Mucosa of rectum (tissue), 2 donors: ENCODE measurements around the gene CEP350.

Source experiments
- H3K27ac ChIP-seq, 2 donors: one replicate each; pipeline ENCODE4 v1.7.0; 2013; ENCODE audit warnings: inconsistent platforms in 2 of 2, low read depth in 2 of 2, low read length in 2 of 2
- H3K27me3 ChIP-seq, 2 donors: one replicate each; pipeline ENCODE4 v1.7.0; 2013; ENCODE audit warnings: low read length in 2 of 2; ENCODE audit not compliant: control insufficient read depth in 2 of 2, insufficient read depth in 2 of 2
- H3K36me3 ChIP-seq, 2 donors: one replicate each; pipeline ENCODE4 v1.7.0; 2013; ENCODE audit warnings: low read length in 2 of 2; ENCODE audit not compliant: control insufficient read depth in 2 of 2, insufficient read depth in 2 of 2
- H3K4me1 ChIP-seq, 2 donors: one replicate each; pipeline ENCODE4 v1.7.0; 2013; ENCODE audit warnings: low read length in 2 of 2, mild to moderate bottlenecking in 1 of 2; ENCODE audit not compliant: control insufficient read depth in 2 of 2, insufficient read depth in 2 of 2
- H3K4me3 ChIP-seq, 2 donors: one replicate each; pipeline ENCODE4 v1.7.0; 2013; ENCODE audit warnings: low read length in 2 of 2
- H3K9ac ChIP-seq, 2 donors: one replicate each; pipeline ENCODE4 v1.7.0; 2013; ENCODE audit warnings: low read length in 2 of 2, low read depth in 1 of 2, mild to moderate bottlenecking in 1 of 2
- H3K9me3 ChIP-seq, 2 donors: one replicate each; pipeline ENCODE4 v1.7.0; 2013; ENCODE audit warnings: low read length in 2 of 2; ENCODE audit not compliant: control insufficient read depth in 2 of 2
- donor health status: healthy.
- donor health status: Normal muscosa, but diverticular disease.

CEP350 gene

DNA sequence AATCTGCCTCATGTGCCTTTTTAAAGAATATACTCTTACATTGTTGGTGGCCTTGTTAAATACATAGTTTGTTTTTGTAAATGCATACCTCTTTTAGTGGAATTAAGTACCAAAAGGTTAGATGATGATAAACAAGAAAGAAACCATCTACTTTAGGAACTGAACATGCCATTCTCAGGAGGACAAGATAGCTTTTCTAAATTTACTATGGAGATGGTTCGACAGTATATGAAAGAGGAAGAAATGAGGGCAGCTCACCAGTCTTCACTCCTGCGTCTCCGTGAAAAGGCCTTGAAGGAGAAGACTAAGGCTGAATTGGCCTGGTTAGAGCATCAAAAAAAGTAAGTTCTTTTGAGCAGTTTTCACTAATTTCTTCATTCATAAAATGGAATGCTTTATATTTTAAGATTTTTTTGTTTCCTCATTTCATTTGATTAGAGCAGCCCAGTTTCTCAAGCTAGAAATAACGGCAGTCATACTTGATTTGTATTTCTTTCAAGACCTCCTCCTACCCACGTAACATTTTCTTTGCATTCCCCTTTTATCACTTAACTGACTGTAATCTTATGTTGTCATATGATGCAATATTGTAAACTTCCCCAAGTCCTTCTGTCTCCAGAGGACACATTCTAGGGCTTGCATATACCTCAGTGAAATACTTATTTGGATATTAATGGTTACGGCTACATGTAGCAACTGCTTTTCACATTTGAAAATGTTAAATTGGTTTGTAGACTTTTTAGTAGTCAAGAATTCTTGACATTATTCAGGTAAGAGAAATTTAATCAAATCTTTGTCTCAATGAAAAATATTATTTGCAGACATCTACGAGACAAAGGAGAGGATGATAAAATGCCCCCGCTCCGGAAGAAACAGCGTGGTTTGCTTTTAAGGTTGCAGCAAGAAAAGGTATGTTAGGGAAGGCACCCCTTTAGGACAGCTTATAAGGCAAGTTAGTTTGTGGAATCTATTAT, 99.3 kb downstream of the CEP350 start:
- Histone ChIP-seq H3K27ac (no peak overlapping the region), H3K9me3 (no peaks in the 10 kb centered on the region), H3K9ac (no peak overlapping the region), H3K27me3 (no peaks in the 10 kb centered on the region), H3K4me1 (no peaks in the 10 kb centered on the region), H3K4me3 (no peak overlapping the region), H3K36me3 (peaks cover 33 to 44% of the 10 kb centered on the region in 2 donors)

DNA sequence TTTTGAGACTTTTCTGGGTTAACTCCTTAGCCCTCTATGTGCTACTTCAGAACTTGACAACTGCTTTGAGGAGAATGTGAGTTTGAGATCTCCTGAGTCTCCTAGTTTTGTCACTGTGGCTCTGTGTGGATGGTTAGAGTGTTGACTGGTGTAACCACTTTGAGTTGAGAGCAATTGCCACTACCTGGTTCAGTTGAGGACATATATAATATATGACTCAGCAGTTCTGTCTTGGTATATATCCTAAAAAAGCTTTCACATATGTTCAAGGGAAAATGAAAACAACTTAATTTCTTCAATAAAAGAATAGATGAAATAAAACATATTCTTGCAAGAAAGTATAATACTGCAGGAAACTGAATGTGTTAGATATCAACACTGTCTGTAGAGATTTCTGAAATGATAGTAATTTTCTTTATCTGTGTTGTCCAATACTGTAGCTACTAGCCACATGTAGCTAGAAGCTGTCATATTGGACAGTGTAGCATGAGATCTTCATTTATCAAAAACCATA, 103.3 kb downstream of the CEP350 start:
- H3K4me3 ChIP-seq = no peak overlapping the region

DNA sequence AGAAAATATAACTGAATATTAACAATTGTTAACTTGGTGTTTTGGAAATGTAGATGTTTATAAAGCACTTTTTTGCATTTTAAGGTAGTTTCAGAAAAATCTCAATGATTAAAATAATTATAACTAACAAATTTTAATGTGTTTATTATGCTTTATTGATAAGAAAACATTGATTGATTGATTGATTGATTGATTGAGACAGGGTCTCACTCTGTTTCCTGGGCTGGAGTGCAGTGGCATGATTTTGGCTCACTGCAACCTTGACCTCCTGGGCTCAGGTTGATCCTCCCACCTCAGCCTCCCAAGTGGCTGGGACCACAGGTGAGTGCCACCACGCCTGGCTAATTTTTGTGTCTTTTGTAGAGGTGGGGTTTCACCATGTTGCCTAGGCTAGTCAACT, 106.4 kb downstream of the CEP350 start:
- H3K36me3 ChIP-seq = peaks cover 23 to 36% of the 10 kb centered on the region in 2 donors
- H3K9ac ChIP-seq = no peak overlapping the region
- no peaks in the 10 kb centered on the region for H3K4me1 ChIP-seq
- H3K9me3 ChIP-seq = no peaks in the 10 kb centered on the region
- no peaks in the 10 kb centered on the region for H3K27me3 ChIP-seq
- H3K4me3 ChIP-seq = no peak overlapping the region
- no peak overlapping the region for H3K27ac ChIP-seq

More for the DNA sequence above, 103.3 kb downstream of the CEP350 start:
- Histone ChIP-seq H3K27ac (no peak overlapping the region), H3K36me3 (peaks cover 33 to 40% of the 10 kb centered on the region in 2 donors), H3K9ac (no peak overlapping the region), H3K9me3 (no peaks in the 10 kb centered on the region), H3K4me1 (no peaks in the 10 kb centered on the region), H3K27me3 (no peaks in the 10 kb centered on the region)

DNA sequence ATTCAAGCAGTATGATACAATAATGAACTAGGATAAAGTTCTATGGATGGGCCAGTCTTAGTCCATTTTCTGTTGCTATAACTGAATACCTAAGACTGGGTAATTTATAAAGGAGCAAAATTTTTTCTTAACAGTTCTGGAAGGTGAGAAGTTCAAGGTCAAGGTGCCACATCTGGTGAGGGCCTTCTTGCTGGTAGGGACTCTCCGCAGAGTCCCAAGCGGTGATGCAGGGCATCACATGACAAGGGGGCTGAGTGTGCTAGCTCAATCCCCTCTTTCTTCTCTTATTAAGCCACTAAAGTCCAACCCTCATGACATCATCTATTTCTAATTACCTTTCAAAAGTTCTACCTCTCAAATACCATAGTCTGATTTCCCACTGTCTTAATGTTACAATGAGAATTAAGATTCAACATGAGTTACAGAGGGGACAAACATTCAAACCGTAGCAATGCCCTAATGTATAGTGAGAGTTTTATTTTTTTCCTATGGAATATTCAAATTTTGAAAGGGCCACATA, 107.9 kb downstream of the CEP350 start:
- Histone ChIP-seq H3K36me3 (peaks cover 25 to 42% of the 10 kb centered on the region in 2 donors), H3K27ac (no peak overlapping the region), H3K9me3 (no peaks in the 10 kb centered on the region)

GRCh38 chr1:180065408-180065807, 110.8 kb downstream of the CEP350 start:
- H3K4me3 ChIP-seq = no peak overlapping the region
- H3K4me1 ChIP-seq = no peaks in the 10 kb centered on the region
- no peak overlapping the region for H3K9ac ChIP-seq
- H3K27ac ChIP-seq = no peak overlapping the region
- H3K36me3 ChIP-seq = peaks cover 28 to 50% of the 10 kb centered on the region in 2 donors
- no peaks in the 10 kb centered on the region for H3K9me3 ChIP-seq
- no peaks in the 10 kb centered on the region for H3K27me3 ChIP-seq

More for the DNA sequence above, 107.9 kb downstream of the CEP350 start:
- Histone ChIP-seq H3K4me1 (no peaks in the 10 kb centered on the region), H3K27me3 (no peaks in the 10 kb centered on the region), H3K4me3 (no peak overlapping the region), H3K9ac (no peak overlapping the region)

DNA sequence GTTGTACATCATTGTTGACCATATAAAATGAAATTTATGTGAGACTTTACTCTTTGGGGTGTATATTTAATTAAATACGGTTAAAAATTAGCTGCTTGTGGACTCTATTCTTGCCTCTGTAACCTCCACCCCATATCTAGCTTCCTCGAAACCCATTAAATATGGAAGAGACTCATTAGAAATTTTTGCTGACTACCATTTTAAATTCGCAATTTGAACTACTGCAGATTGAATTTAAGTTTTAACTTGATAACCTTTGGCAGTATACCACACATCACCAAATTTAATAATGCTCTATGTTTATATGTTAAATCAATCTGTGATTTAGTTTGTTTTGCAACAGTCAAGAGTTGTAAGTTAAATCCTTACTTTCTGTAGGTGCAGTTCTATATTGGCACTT, 111.5 kb downstream of the CEP350 start:
- no peak overlapping the region for H3K4me3 ChIP-seq
- no peak overlapping the region for H3K27ac ChIP-seq
- H3K27me3 ChIP-seq = no peaks in the 10 kb centered on the region
- no peaks in the 10 kb centered on the region for H3K9me3 ChIP-seq
- H3K4me1 ChIP-seq = no peaks in the 10 kb centered on the region
- H3K36me3 ChIP-seq = peaks cover 29 to 53% of the 10 kb centered on the region in 2 donors
- no peak overlapping the region for H3K9ac ChIP-seq

DNA sequence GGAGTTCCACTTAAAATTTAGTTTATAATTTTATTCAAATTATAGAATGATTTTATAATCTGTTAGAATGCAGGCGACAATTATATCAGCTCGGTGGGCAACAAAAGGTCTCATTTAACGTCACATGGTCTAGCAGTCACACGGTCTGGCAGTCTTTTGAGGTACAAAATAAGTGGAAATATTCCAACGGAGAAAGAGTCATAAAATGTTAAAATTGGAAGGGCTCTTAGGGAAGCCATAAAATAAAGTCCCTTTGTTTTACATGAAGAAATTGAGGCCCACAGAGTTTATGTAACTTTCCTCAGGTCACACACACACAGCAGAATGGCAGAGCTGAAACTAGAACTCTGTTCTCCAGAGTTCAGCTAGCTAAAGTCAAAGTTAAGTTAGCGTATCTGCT, 115.7 kb downstream of the CEP350 start:
- H3K27me3 ChIP-seq = no peaks in the 10 kb centered on the region
- peaks cover 31 to 35% of the 10 kb centered on the region in 2 donors for H3K36me3 ChIP-seq
- no peak overlapping the region for H3K4me3 ChIP-seq

DNA sequence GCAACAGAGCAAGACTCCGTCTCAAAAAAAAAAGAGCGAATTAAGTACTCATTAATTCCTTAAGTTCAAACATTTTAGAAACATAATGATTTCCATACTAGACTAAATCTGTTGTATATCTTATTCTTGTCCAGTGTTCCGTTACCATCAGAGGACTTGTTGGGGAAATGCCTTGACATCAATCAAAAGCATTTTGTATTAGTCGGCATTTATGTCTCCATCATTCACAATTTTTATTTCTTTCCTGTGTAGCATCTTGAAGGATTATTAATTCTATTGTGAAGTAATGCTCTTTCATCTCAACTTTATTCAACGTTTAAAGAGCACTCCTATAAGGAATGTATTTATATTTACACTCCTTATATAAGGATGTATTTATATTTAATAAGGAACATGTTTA, 117.1 kb downstream of the CEP350 start:
- Histone ChIP-seq H3K27ac (no peak overlapping the region), H3K9ac (no peak overlapping the region), H3K36me3 (peaks cover 35 to 36% of the 10 kb centered on the region in 2 donors), H3K9me3 (no peaks in the 10 kb centered on the region), H3K27me3 (no peaks in the 10 kb centered on the region), H3K4me3 (no peak overlapping the region), H3K4me1 (no peaks in the 10 kb centered on the region)

More for the DNA sequence above, 115.7 kb downstream of the CEP350 start:
- H3K27ac ChIP-seq = no peak overlapping the region
- H3K9ac ChIP-seq = no peak overlapping the region
- H3K9me3 ChIP-seq = no peaks in the 10 kb centered on the region
- H3K4me1 ChIP-seq = no peaks in the 10 kb centered on the region

DNA sequence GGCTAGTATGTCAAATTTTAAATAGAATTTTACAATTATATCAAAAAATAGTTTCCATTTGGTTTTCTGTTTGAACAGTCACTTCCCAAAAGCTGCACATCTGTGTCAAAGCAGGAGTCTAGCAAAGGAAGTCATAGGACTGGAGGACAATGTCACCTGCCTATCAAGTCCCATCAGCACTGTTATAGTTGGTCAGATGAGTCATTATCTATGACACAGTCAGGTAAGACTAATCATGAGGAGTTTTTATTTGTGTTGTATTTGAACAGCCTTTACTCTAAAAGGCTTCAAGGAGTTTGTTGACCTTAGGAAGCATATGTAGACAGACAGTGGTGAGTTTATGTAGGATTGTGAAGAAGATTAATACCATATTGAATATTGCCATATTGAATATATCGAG, 125.8 kb downstream of the CEP350 start:
- no peaks in the 10 kb centered on the region for H3K4me1 ChIP-seq
- peaks cover 34% of the 10 kb centered on the region in 2 donors for H3K36me3 ChIP-seq
- no peaks in the 10 kb centered on the region for H3K27me3 ChIP-seq
- no peak overlapping the region for H3K9ac ChIP-seq
- H3K9me3 ChIP-seq = no peaks in the 10 kb centered on the region
- no peak overlapping the region for H3K27ac ChIP-seq
- no peak overlapping the region for H3K4me3 ChIP-seq

- no peak overlapping the region for H3K27ac ChIP-seq
- no peak overlapping the region for H3K4me3 ChIP-seq
- H3K4me1 ChIP-seq = no peaks in the 10 kb centered on the region
- peaks cover 33 to 35% of the 10 kb centered on the region in 2 donors for H3K36me3 ChIP-seq
- H3K9me3 ChIP-seq = no peaks in the 10 kb centered on the region
- no peaks in the 10 kb centered on the region for H3K27me3 ChIP-seq
- H3K9ac ChIP-seq = no peak overlapping the region
Measured at GRCh38 chr1:180081474-180081873, 126.9 kb downstream of the CEP350 start.
